ENCODE results near the gene MPDU1. TPM values are rescaled to one million over a fixed set of nuclear protein-coding genes. Genes with fewer than 3 reads are reported as not detected.

The MPDU1 gene
- polyA plus RNA-seq, 1 donor, result 105 TPM

- H3K9me3 ChIP-seq (ENCODE audit: control insufficient read depth, low read depth, low read length), result peaks cover 7% of the 10 kb centered on the region
- peak; percentile 89 to 91 for DNase-seq
- peaks cover 41% of the 10 kb centered on the region for H3K4me1 ChIP-seq (ENCODE audit: control insufficient read depth, insufficient read depth, low read length)
- H3K4me3 ChIP-seq (ENCODE audit: low read length), result peak overlapping the region; percentile 98
- peak overlapping the region; percentile 95 for H3K27ac ChIP-seq (ENCODE audit: low read length)
- peaks cover 72% of the 10 kb centered on the region for H3K36me3 ChIP-seq (ENCODE audit: control insufficient read depth, insufficient read depth, low read length)
- H3K27me3 ChIP-seq (ENCODE audit: control insufficient read depth, insufficient read depth, low read length), result no peaks in the 10 kb centered on the region
- WGBS (ENCODE audit: insufficient coverage, low lambda C conversion rate), result no CpG with 5 or more reads among the region's 71 CpGs
Observed at GRCh38 chr17:7573324-7574080, 10.2 kb upstream of the MPDU1 start.

DNA sequence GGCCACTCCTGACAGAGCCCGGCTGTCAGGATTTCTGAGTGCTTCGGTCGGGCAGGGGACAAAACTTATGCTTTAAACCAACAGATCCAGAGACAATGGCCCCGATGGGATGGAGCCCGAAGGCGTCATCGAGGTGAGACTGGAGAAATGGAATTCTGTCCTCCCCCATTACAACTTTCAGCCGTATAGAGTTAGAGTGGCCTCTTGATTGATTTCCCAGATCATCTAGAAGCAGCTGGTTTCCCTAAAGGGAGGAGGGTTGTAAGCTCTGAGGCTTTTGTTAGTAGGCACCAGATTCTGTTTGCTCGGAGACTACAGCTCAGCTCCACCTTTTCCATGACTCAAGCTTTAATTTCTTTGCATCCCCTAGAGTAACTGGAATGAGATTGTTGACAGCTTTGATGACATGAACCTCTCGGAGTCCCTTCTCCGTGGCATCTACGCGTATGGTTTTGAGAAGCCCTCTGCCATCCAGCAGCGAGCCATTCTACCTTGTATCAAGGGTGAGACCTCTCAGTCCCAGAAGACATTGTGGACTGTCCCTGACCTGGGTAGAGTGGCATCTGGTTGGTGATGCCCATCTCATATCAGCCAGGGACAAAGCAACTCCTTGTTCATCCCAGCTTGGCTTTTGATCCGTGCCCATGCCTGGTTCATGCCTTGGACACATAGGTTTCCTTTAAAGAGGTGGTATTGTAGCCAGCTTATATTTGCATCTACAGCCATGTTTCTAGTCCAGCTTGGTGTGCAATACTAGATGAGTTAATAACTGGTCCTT is 9.3 kb upstream of the MPDU1 start:
- no peak for DNase-seq
- Histone ChIP-seq H3K9me3 (ENCODE audit: control insufficient read depth, low read depth, low read length) (peaks cover 7% of the 10 kb centered on the region), H3K4me3 (ENCODE audit: low read length) (peak overlapping the region; percentile 98), H3K36me3 (ENCODE audit: control insufficient read depth, insufficient read depth, low read length) (peaks cover 75% of the 10 kb centered on the region), H3K4me1 (ENCODE audit: control insufficient read depth, insufficient read depth, low read length) (peaks cover 47% of the 10 kb centered on the region), H3K27me3 (ENCODE audit: control insufficient read depth, insufficient read depth, low read length) (no peaks in the 10 kb centered on the region), H3K27ac (ENCODE audit: low read length) (peak overlapping the region; percentile 95)
- no CpG with 5 or more reads among the region's 15 CpGs for WGBS (ENCODE audit: insufficient coverage, low lambda C conversion rate)

GRCh38 chr17:7575481-7575883 is 8.2 kb upstream of the MPDU1 start:
- DNase-seq, result no peak
- Histone ChIP-seq H3K36me3 (ENCODE audit: control insufficient read depth, insufficient read depth, low read length) (peaks cover 64% of the 10 kb centered on the region), H3K4me1 (ENCODE audit: control insufficient read depth, insufficient read depth, low read length) (peaks cover 55% of the 10 kb centered on the region), H3K27ac (ENCODE audit: low read length) (peak overlapping the region; percentile 95), H3K9me3 (ENCODE audit: control insufficient read depth, low read depth, low read length) (peaks cover 7% of the 10 kb centered on the region), H3K4me3 (ENCODE audit: low read length) (no peak overlapping the region), H3K27me3 (ENCODE audit: control insufficient read depth, insufficient read depth, low read length) (no peaks in the 10 kb centered on the region)
- no CpG with 5 or more reads among the region's 1 CpG for WGBS (ENCODE audit: insufficient coverage, low lambda C conversion rate)

GRCh38 chr17:7575959-7576358 is 7.7 kb upstream of the MPDU1 start:
- Histone ChIP-seq H3K4me1 (ENCODE audit: control insufficient read depth, insufficient read depth, low read length) (peaks cover 59% of the 10 kb centered on the region), H3K9me3 (ENCODE audit: control insufficient read depth, low read depth, low read length) (peaks cover 7% of the 10 kb centered on the region), H3K27ac (ENCODE audit: low read length) (peak overlapping the region; percentile 95), H3K36me3 (ENCODE audit: control insufficient read depth, insufficient read depth, low read length) (peaks cover 64% of the 10 kb centered on the region), H3K27me3 (ENCODE audit: control insufficient read depth, insufficient read depth, low read length) (no peaks in the 10 kb centered on the region), H3K4me3 (ENCODE audit: low read length) (no peak overlapping the region)
- WGBS (ENCODE audit: insufficient coverage, low lambda C conversion rate), result 63% methylated on average over 2 of the region's 7 CpGs
- no peak for DNase-seq

DNA sequence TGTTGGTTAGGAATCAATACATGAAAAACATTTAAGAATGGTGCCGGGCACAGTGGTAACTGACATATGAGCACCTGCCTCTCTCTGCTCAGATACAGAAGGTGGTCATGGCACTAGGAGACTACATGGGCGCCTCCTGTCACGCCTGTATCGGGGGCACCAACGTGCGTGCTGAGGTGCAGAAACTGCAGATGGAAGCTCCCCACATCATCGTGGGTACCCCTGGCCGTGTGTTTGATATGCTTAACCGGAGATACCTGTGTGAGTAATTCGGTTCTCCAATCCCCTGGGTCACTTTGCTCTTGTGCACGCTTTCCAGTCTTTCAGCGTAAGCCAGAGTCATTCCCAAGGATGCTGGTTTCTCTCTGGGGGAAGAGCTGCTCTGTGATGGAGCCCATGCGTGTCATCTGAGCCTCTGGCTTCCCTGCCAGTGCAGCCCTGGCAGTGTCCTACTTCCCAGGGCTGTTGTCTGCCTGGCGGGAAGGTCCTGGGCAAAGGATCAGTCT is 7.2 kb upstream of the MPDU1 start:
- Histone ChIP-seq H3K27ac (ENCODE audit: low read length) (peak overlapping the region; percentile 95), H3K4me3 (ENCODE audit: low read length) (no peak overlapping the region), H3K4me1 (ENCODE audit: control insufficient read depth, insufficient read depth, low read length) (peaks cover 63% of the 10 kb centered on the region), H3K9me3 (ENCODE audit: control insufficient read depth, low read depth, low read length) (peaks cover 7% of the 10 kb centered on the region), H3K27me3 (ENCODE audit: control insufficient read depth, insufficient read depth, low read length) (no peaks in the 10 kb centered on the region), H3K36me3 (ENCODE audit: control insufficient read depth, insufficient read depth, low read length) (peaks cover 63% of the 10 kb centered on the region)
- DNase-seq, result no peak
- 100% methylated on average over 3 of the region's 14 CpGs for WGBS (ENCODE audit: insufficient coverage, low lambda C conversion rate)

GRCh38 chr17:7577327-7578199 is 6.1 kb upstream of the MPDU1 start:
- peaks cover 67% of the 10 kb centered on the region for H3K36me3 ChIP-seq (ENCODE audit: control insufficient read depth, insufficient read depth, low read length)
- H3K4me3 ChIP-seq (ENCODE audit: low read length), result no peak overlapping the region
- H3K27me3 ChIP-seq (ENCODE audit: control insufficient read depth, insufficient read depth, low read length), result no peaks in the 10 kb centered on the region
- no peak for DNase-seq
- H3K4me1 ChIP-seq (ENCODE audit: control insufficient read depth, insufficient read depth, low read length), result peaks cover 66% of the 10 kb centered on the region
- peak overlapping the region; percentile 93 for H3K27ac ChIP-seq (ENCODE audit: low read length)
- H3K9me3 ChIP-seq (ENCODE audit: control insufficient read depth, low read depth, low read length), result peaks cover 7% of the 10 kb centered on the region
- WGBS (ENCODE audit: insufficient coverage, low lambda C conversion rate), result no CpG with 5 or more reads among the region's 17 CpGs

DNA sequence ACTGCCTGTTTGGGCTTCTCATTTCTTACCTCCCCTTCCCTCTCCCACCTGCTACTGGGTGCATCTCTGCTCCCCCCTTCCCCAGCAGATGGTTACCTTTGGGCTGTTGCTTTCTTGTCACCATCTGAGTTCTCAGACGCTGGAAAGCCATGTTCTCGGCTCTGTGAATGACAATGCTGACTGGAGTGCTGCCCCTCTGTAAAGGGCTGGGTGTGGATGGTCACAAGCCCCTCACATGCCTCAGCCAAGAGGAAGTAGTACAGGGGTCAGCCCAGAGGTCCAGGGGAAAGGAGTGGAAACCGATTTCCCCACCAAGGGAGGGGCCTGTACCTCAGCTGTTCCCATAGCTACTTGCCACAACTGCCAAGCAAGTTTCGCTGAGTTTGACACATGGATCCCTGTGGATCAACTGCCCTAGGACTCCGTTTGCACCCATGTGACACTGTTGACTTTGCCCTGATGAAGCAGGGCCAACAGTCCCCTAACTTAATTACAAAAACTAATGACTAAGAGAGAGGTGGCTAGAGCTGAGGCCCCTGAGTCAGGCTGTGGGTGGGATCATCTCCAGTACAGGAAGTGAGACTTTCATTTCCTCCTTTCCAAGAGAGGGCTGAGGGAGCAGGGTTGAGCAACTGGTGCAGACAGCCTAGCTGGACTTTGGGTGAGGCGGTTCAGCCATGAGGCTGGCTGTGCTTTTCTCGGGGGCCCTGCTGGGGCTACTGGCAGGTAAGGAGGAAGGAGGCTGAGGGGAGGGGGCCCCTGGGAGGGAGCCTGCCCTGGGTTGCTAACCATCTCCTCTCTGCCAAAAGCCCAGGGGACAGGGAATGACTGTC is 4.4 kb upstream of the MPDU1 start, which contains the start of gene CD68:
Gene CD68 (plus strand): TSS at position 638 of the 833 bp plus-strand sequence. CDS start 40 bp downstream, at position 678.
- no CpG with 5 or more reads among the region's 7 CpGs for WGBS (ENCODE audit: insufficient coverage, low lambda C conversion rate)
- peaks cover 8% of the 10 kb centered on the region for H3K9me3 ChIP-seq (ENCODE audit: control insufficient read depth, low read depth, low read length)
- H3K4me1 ChIP-seq (ENCODE audit: control insufficient read depth, insufficient read depth, low read length), result peaks cover 75% of the 10 kb centered on the region
- no peaks in the 10 kb centered on the region for H3K27me3 ChIP-seq (ENCODE audit: control insufficient read depth, insufficient read depth, low read length)
- peak within 1 kb of the TSS; percentile 49 for H3K4me3 ChIP-seq (ENCODE audit: low read length)
- DNase-seq, result peak; percentile 98 to 99
- peaks cover 64% of the 10 kb centered on the region for H3K36me3 ChIP-seq (ENCODE audit: control insufficient read depth, insufficient read depth, low read length)
- H3K27ac ChIP-seq (ENCODE audit: low read length), result peak within 1 kb of the TSS; percentile 93

GRCh38 chr17:7579834-7580603 is 3.6 kb upstream of the MPDU1 start:
- no CpG with 5 or more reads among the region's 12 CpGs for WGBS (ENCODE audit: insufficient coverage, low lambda C conversion rate)
- Histone ChIP-seq H3K27me3 (ENCODE audit: control insufficient read depth, insufficient read depth, low read length) (no peaks in the 10 kb centered on the region), H3K4me1 (ENCODE audit: control insufficient read depth, insufficient read depth, low read length) (peaks cover 75% of the 10 kb centered on the region), H3K36me3 (ENCODE audit: control insufficient read depth, insufficient read depth, low read length) (peaks cover 56% of the 10 kb centered on the region), H3K4me3 (ENCODE audit: low read length) (peak overlapping the region; percentile 49), H3K9me3 (ENCODE audit: control insufficient read depth, low read depth, low read length) (peaks cover 8% of the 10 kb centered on the region), H3K27ac (ENCODE audit: low read length) (peak overlapping the region; percentile 93)
- peak in 1 of 2 donors; percentile 48 for DNase-seq
